Spleen (tissue), 11 donors: ENCODE measurements around the gene CDH10. TPM values are rescaled to one million over a fixed set of nuclear protein-coding genes. Genes with fewer than 3 reads are reported as not detected.

ENCODE experiments used
- DNase-seq: peaks from one replicate; pipeline ENCODE4 v3.0.0-alpha.2; 2020
- H3K27ac ChIP-seq, 8 donors: fragments of 200-600 bp; sonication (generic) in 7 of 8; 1 replicate in 4 of 8; 2 replicates in 4 of 8; pipeline versions ENCODE4 v1.5.0 to v1.8.0; 2016 to 2021; ENCODE audit warnings: inconsistent platforms in 4 of 8, mild to moderate bottlenecking in 4 of 8, moderate library complexity in 1 of 8
- H3K27me3 ChIP-seq, 7 donors: fragments of 200-600 bp; sonication (generic) in 6 of 7; replicated peaks in 1 of 7; 1 replicate in 4 of 7; 2 replicates in 3 of 7; pipeline versions ENCODE4 v1.5.0 to v1.8.0; 2016 to 2021; ENCODE audit warnings: inconsistent platforms in 3 of 7, mild to moderate bottlenecking in 1 of 7
- H3K36me3 ChIP-seq, 6 donors: fragments of 200-600 bp; sonication (generic) in 5 of 6; 1 replicate in 4 of 6; 2 replicates in 2 of 6; pipeline versions ENCODE4 v1.5.0 to v1.8.0; 2016 to 2021; ENCODE audit warnings: inconsistent platforms in 2 of 6
- H3K4me1 ChIP-seq, 6 donors: fragments of 200-600 bp; sonication (generic) in 5 of 6; 1 replicate in 3 of 6; 2 replicates in 3 of 6; pipeline versions ENCODE4 v1.5.0 to v1.8.0; 2016 to 2021; ENCODE audit warnings: inconsistent platforms in 3 of 6
- H3K4me3 ChIP-seq, 8 donors: fragments of 200-600 bp; sonication (generic) in 7 of 8; 1 replicate in 4 of 8; 2 replicates in 4 of 8; pipeline versions ENCODE4 v1.5.0 to v1.8.0; 2016 to 2021; ENCODE audit warnings: inconsistent platforms in 4 of 8, mild to moderate bottlenecking in 4 of 8, moderate library complexity in 2 of 8
- H3K9me3 ChIP-seq, 8 donors: fragments of 200-600 bp; sonication (generic) in 7 of 8; 1 replicate in 4 of 8; 2 replicates in 4 of 8; pipeline versions ENCODE4 v1.5.0 to v1.8.0; 2016 to 2021; ENCODE audit warnings: inconsistent platforms in 4 of 8
- POLR2A ChIP-seq, 3 donors: fragments of 450-650 bp; IDR thresholded peaks; one replicate each; pipeline ENCODE4 v1.5.1; 2017; ENCODE audit warnings: antibody characterized with exemption in 3 of 3, mild to moderate bottlenecking in 1 of 3
- POLR2AphosphoS5 ChIP-seq, 3 donors: sonication (generic); formaldehyde crosslinking; IDR thresholded peaks; one replicate each; pipeline ENCODE4 v1.5.1; 2017; ENCODE audit warnings: antibody characterized with exemption in 3 of 3
- WGBS, 5 donors: extraction: QIAGEN DNeasy Blood & Tissue Kit in 3 of 5; methylation state at CpG; one replicate each; pipeline versions ENCODE4 v1.1.5 to v1.1.7; 2013 to 2018; 5-methylcytosine and 5-hydroxymethylcytosine counted together
- intact Hi-C: fragments of 100-400 bp; cut with DNase I; formaldehyde crosslinking; loops from one replicate; pipeline ENCODE4 v1.15.0; 2023; ENCODE audit warnings: low total_unique reads
- polyA plus RNA-seq, 3 donors: library from polyadenylated mRNA; stranded (reverse); fragments of 200-250 nt; gene quantifications; one replicate each; pipeline ENCODE4 v1.2.1, GENCODE V29; 2013
- total RNA-seq, 7 donors: library from RNA; depleted of rRNA in 3 of 7; stranded (reverse); fragments of >200 nt in 3 of 7; fragmentation: NEBNext Ultra II Directional in 4 of 7; extraction: Animal tissue kit (Norgen Biotek cat#: 25700) in 4 of 7; gene quantifications; one replicate each; pipeline versions ENCODE4 v1.1.0 to v1.2.1, GENCODE V29; 2016 to 2021
- TF ChIP-seq, protein P1 (sequence below), 11 experiments: fragments of 200-600 bp in 7 of 11; fragments of 450-650 bp in 4 of 11; sonication (generic) in 4 of 11; IDR thresholded peaks in 8 of 11; conservative IDR thresholded peaks in 3 of 11; 1 replicate in 7 of 11; 2 replicates in 4 of 11; pipeline versions ENCODE4 v1.4.0 to v1.8.0; 2016 to 2021; ENCODE audit warnings: antibody characterized with exemption in 11 of 11, inconsistent platforms in 4 of 11, mild to moderate bottlenecking in 1 of 11
- donor health status: healthy with polysubstance abuse.
- donor health status: DM: no; HTN: no; CAD: no; lungs with moderate emphysema.
- donor health status: DM: no; HTN: no; CAD: no.
- donor health status: Bipolar disorder and iron deficiency.
- donor health status: healthy.
- donor health status: DM: no; HTN: no; CAD: no.
- donor health status: DM: yes; HTN: yes; CAD: no.

Gene CDH10
- total and polyA plus RNA-seq, 10 donors = not detected

GRCh38 chr5:24632353-24632752 lies 12.4 kb downstream of the CDH10 start:
- no peaks in the 10 kb centered on the region for H3K9me3 ChIP-seq
- H3K27ac ChIP-seq = no peak overlapping the region
- H3K36me3 ChIP-seq = no peaks in the 10 kb centered on the region
- no peak for DNase-seq
- intact Hi-C loops = no loop called here
- TF ChIP-seq POLR2AphosphoS5 (IDR thresholded peaks at IDR 0.05) = no peak
- TF ChIP-seq, protein P1, sequence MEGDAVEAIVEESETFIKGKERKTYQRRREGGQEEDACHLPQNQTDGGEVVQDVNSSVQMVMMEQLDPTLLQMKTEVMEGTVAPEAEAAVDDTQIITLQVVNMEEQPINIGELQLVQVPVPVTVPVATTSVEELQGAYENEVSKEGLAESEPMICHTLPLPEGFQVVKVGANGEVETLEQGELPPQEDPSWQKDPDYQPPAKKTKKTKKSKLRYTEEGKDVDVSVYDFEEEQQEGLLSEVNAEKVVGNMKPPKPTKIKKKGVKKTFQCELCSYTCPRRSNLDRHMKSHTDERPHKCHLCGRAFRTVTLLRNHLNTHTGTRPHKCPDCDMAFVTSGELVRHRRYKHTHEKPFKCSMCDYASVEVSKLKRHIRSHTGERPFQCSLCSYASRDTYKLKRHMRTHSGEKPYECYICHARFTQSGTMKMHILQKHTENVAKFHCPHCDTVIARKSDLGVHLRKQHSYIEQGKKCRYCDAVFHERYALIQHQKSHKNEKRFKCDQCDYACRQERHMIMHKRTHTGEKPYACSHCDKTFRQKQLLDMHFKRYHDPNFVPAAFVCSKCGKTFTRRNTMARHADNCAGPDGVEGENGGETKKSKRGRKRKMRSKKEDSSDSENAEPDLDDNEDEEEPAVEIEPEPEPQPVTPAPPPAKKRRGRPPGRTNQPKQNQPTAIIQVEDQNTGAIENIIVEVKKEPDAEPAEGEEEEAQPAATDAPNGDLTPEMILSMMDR (IDR thresholded peaks at IDR 0.05 in 8 of 11, conservative IDR thresholded peaks at IDR 0.05 in 3 of 11) = no peak
- H3K4me3 ChIP-seq = no peak overlapping the region
- H3K27me3 ChIP-seq = no peaks in the 10 kb centered on the region
- no peaks in the 10 kb centered on the region for H3K4me1 ChIP-seq

GRCh38 chr5:24630918-24631317 lies 13.9 kb downstream of the CDH10 start:
- Histone ChIP-seq H3K27me3 (no peaks in the 10 kb centered on the region), H3K4me3 (no peak overlapping the region), H3K36me3 (no peaks in the 10 kb centered on the region), H3K4me1 (no peaks in the 10 kb centered on the region), H3K27ac (no peak overlapping the region), H3K9me3 (no peaks in the 10 kb centered on the region)
- no peak for TF ChIP-seq POLR2A (IDR thresholded peaks at IDR 0.05)
- TF ChIP-seq, protein P1 (IDR thresholded peaks at IDR 0.05 in 8 of 11, conservative IDR thresholded peaks at IDR 0.05 in 3 of 11) = no peak
- TF ChIP-seq POLR2AphosphoS5 (IDR thresholded peaks at IDR 0.05) = no peak
- intact Hi-C loops = no loop called here
- no peak for DNase-seq

DNA sequence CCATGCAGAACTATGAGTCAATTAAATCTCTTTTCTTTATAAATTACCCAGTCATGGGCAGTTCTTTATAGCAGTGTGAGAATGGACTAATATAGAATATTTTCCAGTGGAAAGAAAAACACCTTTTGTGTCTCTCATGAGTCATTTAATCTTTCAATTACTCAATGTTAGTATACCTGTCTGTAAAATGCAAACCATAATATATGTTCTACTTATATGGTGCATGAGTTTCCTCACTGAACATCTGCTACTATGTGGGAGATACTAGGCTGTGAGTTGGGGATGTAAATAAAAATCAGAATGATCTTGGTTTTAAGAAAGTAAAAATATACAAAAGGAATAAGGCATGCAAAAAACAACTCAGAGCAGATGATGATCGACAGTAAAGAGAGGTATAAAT lies 15.0 kb downstream of the CDH10 start:
- Histone ChIP-seq H3K9me3 (no peaks in the 10 kb centered on the region), H3K27me3 (no peaks in the 10 kb centered on the region), H3K4me1 (no peaks in the 10 kb centered on the region), H3K4me3 (no peak overlapping the region), H3K27ac (no peak overlapping the region), H3K36me3 (no peaks in the 10 kb centered on the region)
- intact Hi-C loops = no loop called here
- no peak for DNase-seq
- no peak for TF ChIP-seq POLR2A (IDR thresholded peaks at IDR 0.05)
- TF ChIP-seq, protein P1 (IDR thresholded peaks at IDR 0.05 in 8 of 11, conservative IDR thresholded peaks at IDR 0.05 in 3 of 11) = no peak
- TF ChIP-seq POLR2AphosphoS5 (IDR thresholded peaks at IDR 0.05) = no peak
- 59 to 91% (median 75%) methylated on average over 1 of the region's 1 CpG for WGBS, 5 donors

- intact Hi-C loops = no loop called here
- no peaks in the 10 kb centered on the region for H3K27me3 ChIP-seq
- H3K36me3 ChIP-seq = no peaks in the 10 kb centered on the region
- no peaks in the 10 kb centered on the region for H3K9me3 ChIP-seq
- DNase-seq = no peak
- H3K4me3 ChIP-seq = no peak overlapping the region
- TF ChIP-seq, protein P1 (IDR thresholded peaks at IDR 0.05 in 8 of 11, conservative IDR thresholded peaks at IDR 0.05 in 3 of 11) = no peak
- TF ChIP-seq POLR2A (IDR thresholded peaks at IDR 0.05) (no peak), POLR2AphosphoS5 (IDR thresholded peaks at IDR 0.05) (no peak)
- no peaks in the 10 kb centered on the region for H3K4me1 ChIP-seq
- no peak overlapping the region for H3K27ac ChIP-seq
Observed at GRCh38 chr5:24624872-24625271, 19.9 kb downstream of the CDH10 start.
